ENCODE data around the gene FBXW12. TPM values are rescaled to one million over a fixed set of nuclear protein-coding genes. Genes with fewer than 3 reads are reported as not detected.
A peak's percentile ranks its signal among the peaks of the same experiment; 100 is the strongest.

Gene FBXW12
- total RNA-seq, 2 donors from 2014 or later: not detected

DNA sequence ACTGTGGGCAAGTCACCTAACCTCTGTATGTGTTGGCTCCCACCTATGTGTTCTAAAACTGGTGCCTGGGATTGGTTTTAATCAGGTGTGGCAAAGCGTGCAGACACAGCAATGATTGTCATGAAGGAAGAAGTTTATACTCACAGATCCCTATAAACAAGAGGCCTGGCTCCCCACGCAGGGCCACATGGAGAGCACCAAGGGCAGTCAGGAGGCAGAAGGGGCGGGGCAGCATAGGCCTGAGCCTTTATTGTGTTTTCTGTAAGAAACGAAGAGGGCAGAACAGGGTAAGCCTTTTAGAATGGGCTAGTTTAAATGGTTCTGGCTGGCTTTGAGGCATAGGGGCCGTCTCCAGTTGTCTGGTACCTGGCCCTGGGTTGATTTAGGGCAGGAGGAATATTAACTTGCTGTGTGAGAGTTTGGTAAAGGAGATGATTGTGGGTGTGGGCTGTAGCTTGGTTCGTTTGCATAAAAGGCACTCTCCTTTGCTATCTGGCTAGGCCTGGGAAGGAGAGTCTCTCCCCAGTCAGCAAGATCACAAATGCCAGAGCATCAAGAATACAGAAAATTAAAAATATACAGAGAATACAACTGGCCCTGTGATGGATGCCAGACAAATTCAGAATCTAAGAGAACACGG is 2.2 kb upstream of the FBXW12 start:
- TF ChIP-seq, protein P1, sequence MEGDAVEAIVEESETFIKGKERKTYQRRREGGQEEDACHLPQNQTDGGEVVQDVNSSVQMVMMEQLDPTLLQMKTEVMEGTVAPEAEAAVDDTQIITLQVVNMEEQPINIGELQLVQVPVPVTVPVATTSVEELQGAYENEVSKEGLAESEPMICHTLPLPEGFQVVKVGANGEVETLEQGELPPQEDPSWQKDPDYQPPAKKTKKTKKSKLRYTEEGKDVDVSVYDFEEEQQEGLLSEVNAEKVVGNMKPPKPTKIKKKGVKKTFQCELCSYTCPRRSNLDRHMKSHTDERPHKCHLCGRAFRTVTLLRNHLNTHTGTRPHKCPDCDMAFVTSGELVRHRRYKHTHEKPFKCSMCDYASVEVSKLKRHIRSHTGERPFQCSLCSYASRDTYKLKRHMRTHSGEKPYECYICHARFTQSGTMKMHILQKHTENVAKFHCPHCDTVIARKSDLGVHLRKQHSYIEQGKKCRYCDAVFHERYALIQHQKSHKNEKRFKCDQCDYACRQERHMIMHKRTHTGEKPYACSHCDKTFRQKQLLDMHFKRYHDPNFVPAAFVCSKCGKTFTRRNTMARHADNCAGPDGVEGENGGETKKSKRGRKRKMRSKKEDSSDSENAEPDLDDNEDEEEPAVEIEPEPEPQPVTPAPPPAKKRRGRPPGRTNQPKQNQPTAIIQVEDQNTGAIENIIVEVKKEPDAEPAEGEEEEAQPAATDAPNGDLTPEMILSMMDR (IDR thresholded peaks at IDR 0.05): no peak
- DNase-seq: peak; percentile 33
- H3K9ac ChIP-seq (ENCODE audit: low read depth in 2 of 2, low read length in 2 of 2): peak overlapping the region in 1 of 2 donors; percentile 9
- H3K27ac ChIP-seq: no peak overlapping the region
- intact Hi-C loops (cut with DNase I): no loop called here
- no peaks in the 10 kb centered on the region for H3K36me3 ChIP-seq
- H3K4me3 ChIP-seq: no peak overlapping the region
- no peaks in the 10 kb centered on the region for H3K27me3 ChIP-seq
- no peaks in the 10 kb centered on the region for H3K9me3 ChIP-seq
- H3K4me1 ChIP-seq: no peaks in the 10 kb centered on the region

DNA sequence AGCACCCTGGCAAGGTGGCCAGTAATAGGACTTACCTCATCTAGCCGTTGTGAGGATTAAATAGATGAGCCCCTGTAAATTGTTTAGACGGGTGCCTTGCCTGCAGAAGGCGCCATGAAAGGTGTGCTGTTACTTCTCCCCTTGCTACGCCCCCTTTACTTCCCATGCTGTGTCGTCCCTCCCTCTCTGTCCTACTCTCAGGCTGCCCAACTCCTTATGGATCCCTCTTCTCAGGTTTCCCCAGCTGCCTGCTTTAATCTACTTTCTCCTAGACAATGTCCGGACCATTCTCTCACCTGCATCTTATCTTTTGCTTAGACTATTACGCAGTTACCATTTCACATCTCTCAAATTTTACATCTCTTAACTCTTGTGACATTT is 1.7 kb upstream of the FBXW12 start:
- TF ChIP-seq, protein P1 (IDR thresholded peaks at IDR 0.05): no peak
- H3K9ac ChIP-seq (ENCODE audit: low read depth in 2 of 2, low read length in 2 of 2): no peak overlapping the region
- DNase-seq: no peak
- no peaks in the 10 kb centered on the region for H3K36me3 ChIP-seq
- intact Hi-C loops (cut with DNase I): no loop called here
- H3K9me3 ChIP-seq: no peaks in the 10 kb centered on the region
- H3K4me3 ChIP-seq: no peak overlapping the region
- H3K27me3 ChIP-seq: no peaks in the 10 kb centered on the region
- no peaks in the 10 kb centered on the region for H3K4me1 ChIP-seq
- no peak overlapping the region for H3K27ac ChIP-seq

DNA sequence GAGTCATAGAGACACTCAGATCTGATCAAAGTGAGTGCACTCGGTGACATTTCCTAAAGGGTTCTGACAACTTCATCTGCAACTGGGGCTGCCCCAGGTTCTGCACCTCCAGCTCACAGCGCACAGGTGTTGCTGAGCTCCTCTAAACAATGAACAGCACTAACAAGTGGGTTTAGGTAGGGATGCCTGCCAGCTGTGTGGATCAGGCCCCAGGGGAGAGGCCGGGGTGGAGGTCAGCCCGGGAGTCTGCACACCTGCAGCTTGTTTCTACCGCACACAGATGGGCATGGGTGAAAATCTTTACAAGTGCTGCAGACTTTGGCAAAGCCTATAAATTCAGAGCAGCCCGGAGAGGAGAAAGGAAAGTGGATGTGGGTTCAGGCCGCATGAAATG is 355 bp downstream of the FBXW12 start:
- intact Hi-C loops (cut with DNase I): no loop called here
- H3K27me3 ChIP-seq: no peaks in the 10 kb centered on the region
- H3K9ac ChIP-seq (ENCODE audit: low read depth in 2 of 2, low read length in 2 of 2): no peak overlapping the region
- no peak for DNase-seq
- H3K27ac ChIP-seq: no peak overlapping the region
- no peak overlapping the region for H3K4me3 ChIP-seq
- TF ChIP-seq, protein P1 (IDR thresholded peaks at IDR 0.05): no peak
- H3K4me1 ChIP-seq: no peaks in the 10 kb centered on the region
- no peaks in the 10 kb centered on the region for H3K9me3 ChIP-seq
- H3K36me3 ChIP-seq: no peaks in the 10 kb centered on the region

DNA sequence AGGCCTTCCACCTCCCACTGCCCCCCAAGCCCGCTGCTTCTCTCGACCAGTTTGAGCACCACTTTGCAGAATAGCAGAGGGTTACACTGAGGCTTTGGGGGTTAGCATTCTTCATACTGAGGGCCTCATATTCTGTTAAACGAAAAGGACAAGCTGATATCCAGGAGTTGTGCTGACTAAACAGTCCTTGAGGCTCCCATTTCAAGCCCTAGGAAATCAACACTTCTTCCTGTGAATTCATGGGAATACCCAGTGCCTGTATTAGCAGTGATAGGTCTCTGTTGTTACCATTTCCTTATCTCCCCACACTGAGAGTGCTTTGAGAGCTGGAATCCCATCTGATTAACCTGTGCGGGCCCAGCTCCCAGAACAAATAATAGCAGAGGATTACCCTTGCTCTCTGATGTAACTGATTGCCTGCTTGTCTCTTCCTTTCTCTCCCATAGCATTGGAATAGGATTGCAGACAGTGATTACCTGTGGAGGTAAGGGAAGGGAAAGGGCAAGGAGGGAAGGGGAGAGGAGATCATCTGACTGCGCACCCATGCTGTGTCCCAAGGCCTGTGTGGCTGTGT is 930 bp downstream of the FBXW12 start:
- TF ChIP-seq, protein P1 (IDR thresholded peaks at IDR 0.05): no peak
- H3K36me3 ChIP-seq: no peaks in the 10 kb centered on the region
- no peaks in the 10 kb centered on the region for H3K27me3 ChIP-seq
- intact Hi-C loops (cut with DNase I): no loop called here
- H3K4me1 ChIP-seq: no peaks in the 10 kb centered on the region
- no peak overlapping the region for H3K9ac ChIP-seq (ENCODE audit: low read depth in 2 of 2, low read length in 2 of 2)
- H3K9me3 ChIP-seq: no peaks in the 10 kb centered on the region
- no peak overlapping the region for H3K27ac ChIP-seq
- no peak overlapping the region for H3K4me3 ChIP-seq
- DNase-seq: no peak

DNA sequence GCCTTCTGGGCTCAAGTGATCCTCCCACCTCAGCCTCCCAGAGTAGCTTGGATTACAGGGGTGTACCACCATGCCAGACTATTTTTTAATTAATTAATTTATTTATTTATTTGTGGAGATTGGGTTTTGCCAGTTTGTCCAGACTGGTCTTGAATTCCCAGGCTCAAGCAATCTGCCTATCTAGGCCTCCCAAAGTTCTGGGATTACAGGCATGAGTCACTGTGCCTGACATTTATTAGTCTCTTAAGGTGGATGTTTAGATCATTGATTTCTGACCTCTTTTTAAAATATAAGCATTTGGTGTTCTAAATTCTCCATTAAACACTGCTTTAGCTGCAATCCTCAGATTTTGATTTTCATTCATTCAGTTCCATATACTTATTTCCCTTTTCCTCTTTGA is 15.6 kb downstream of the FBXW12 start:
- DNase-seq: no peak
- H3K36me3 ChIP-seq: no peaks in the 10 kb centered on the region
- H3K9me3 ChIP-seq: no peaks in the 10 kb centered on the region
- H3K4me3 ChIP-seq: no peak overlapping the region
- H3K27me3 ChIP-seq: no peaks in the 10 kb centered on the region
- no peaks in the 10 kb centered on the region for H3K4me1 ChIP-seq
- H3K27ac ChIP-seq: no peak overlapping the region
- TF ChIP-seq, protein P1 (IDR thresholded peaks at IDR 0.05): no peak
- intact Hi-C loops (cut with DNase I): no loop called here
- H3K9ac ChIP-seq (ENCODE audit: low read depth in 2 of 2, low read length in 2 of 2): no peak overlapping the region

Data from colonic mucosa (tissue), 4 donors.